OCI-LY3 (cell line): ENCODE results near the gene SUMF1.

Source experiments
- H2AFZ ChIP-seq: fragments of 200-600, 300-600 bp; shearing (Covaris generic); 2 replicates; pipeline ENCODE4 v1.6.0; 2014; ENCODE audit warnings: antibody characterized with exemption, low read depth, low read length
- H3K27ac ChIP-seq: fragments of 200-600, 300-600 bp; sonication (generic); 2 replicates; pipeline ENCODE4 v1.5.1; 2014; ENCODE audit warnings: mild to moderate bottlenecking, low read length, moderate library complexity, mixed read lengths
- H3K27me3 ChIP-seq: fragments of 200-600, 300-600 bp; sonication (generic); 2 replicates; pipeline ENCODE4 v1.6.1; 2014; ENCODE audit warnings: low read depth, low read length, mixed read lengths
- H3K36me3 ChIP-seq: fragments of 200-600, 300-600 bp; sonication (generic); replicated peaks from 2 replicates; pipeline ENCODE3; 2014; ENCODE audit warnings: low read depth, low read length, mixed read lengths
- H3K4me1 ChIP-seq: fragments of 300-600, 200-600 bp; sonication (generic); 2 replicates; pipeline ENCODE4 v1.6.1; 2014; ENCODE audit warnings: low read length, mixed read lengths
- H3K4me2 ChIP-seq: fragments of 200-600, 300-600 bp; sonication (generic); 2 replicates; pipeline ENCODE4 v1.6.1; 2014; ENCODE audit warnings: low read length, mixed read lengths
- H3K4me3 ChIP-seq: fragments of 300-600, 200-600 bp; sonication (generic); 2 replicates; pipeline ENCODE4 v1.5.1; 2014; ENCODE audit warnings: antibody characterized with exemption, mild to moderate bottlenecking, low read length, moderate library complexity
- H3K79me2 ChIP-seq: fragments of 300-600, 200-600 bp; shearing (Covaris generic); 2 replicates; pipeline ENCODE4 v1.6.1; 2014; ENCODE audit warnings: mild to moderate bottlenecking, low read length, mixed read lengths
- H3K9ac ChIP-seq: fragments of 300-600, 200-600 bp; shearing (Covaris generic); 2 replicates; pipeline ENCODE4 v1.6.0; 2014; ENCODE audit warnings: mild to moderate bottlenecking, low read length, moderate library complexity
- H3K9me3 ChIP-seq: fragments of 200-600, 300-600 bp; shearing (Covaris generic); 2 replicates; pipeline ENCODE4 v1.6.1; 2014; ENCODE audit warnings: low read length, mixed read lengths; ENCODE audit not compliant: insufficient read depth
- H4K20me1 ChIP-seq: fragments of 200-600, 300-600 bp; sonication (generic); 2 replicates; pipeline ENCODE4 v1.6.1; 2016; ENCODE audit warnings: low read length, mixed read lengths; ENCODE audit not compliant: insufficient read depth
- CTCF ChIP-seq: fragments of 200-600, 300-600 bp; sonication (generic); IDR thresholded peaks from 2 replicates; pipeline ENCODE4 v1.5.1; 2014; ENCODE audit warnings: antibody characterized with exemption, low read length, low read depth
- EZH2phosphoT487 ChIP-seq: fragments of 200-600 bp; shearing (Covaris generic); IDR thresholded peaks from 2 replicates; pipeline ENCODE4 v1.6.1; 2018; ENCODE audit warnings: antibody characterized with exemption, mixed run types, low read depth

The SUMF1 gene

GRCh38 chr3:4340411-4341335, 126.4 kb downstream of the SUMF1 start:
- H3K27ac ChIP-seq: no peak overlapping the region
- H3K9ac ChIP-seq: no peak overlapping the region
- no peaks in the 10 kb centered on the region for H3K79me2 ChIP-seq
- H2AFZ ChIP-seq: no peak overlapping the region
- TF ChIP-seq CTCF (no peak), EZH2phosphoT487 (no peak)
- H3K9me3 ChIP-seq: no peaks in the 10 kb centered on the region
- no peak overlapping the region for H3K4me3 ChIP-seq
- H3K36me3 ChIP-seq: no peaks in the 10 kb centered on the region
- H4K20me1 ChIP-seq: no peaks in the 10 kb centered on the region
- no peak overlapping the region for H3K4me2 ChIP-seq
- no peaks in the 10 kb centered on the region for H3K27me3 ChIP-seq
- H3K4me1 ChIP-seq: no peaks in the 10 kb centered on the region

- no peak overlapping the region for H3K4me3 ChIP-seq
- H3K36me3 ChIP-seq: no peaks in the 10 kb centered on the region
- no peaks in the 10 kb centered on the region for H3K4me1 ChIP-seq
- no peak overlapping the region for H3K4me2 ChIP-seq
- H3K27me3 ChIP-seq: no peaks in the 10 kb centered on the region
- H2AFZ ChIP-seq: no peak overlapping the region
- H4K20me1 ChIP-seq: no peaks in the 10 kb centered on the region
- H3K79me2 ChIP-seq: no peaks in the 10 kb centered on the region
- H3K27ac ChIP-seq: no peak overlapping the region
- no peaks in the 10 kb centered on the region for H3K9me3 ChIP-seq
- no peak overlapping the region for H3K9ac ChIP-seq
- TF ChIP-seq EZH2phosphoT487: no peak
- TF ChIP-seq CTCF: no peak
Measured at GRCh38 chr3:4340077-4340410, 127.0 kb downstream of the SUMF1 start.

DNA sequence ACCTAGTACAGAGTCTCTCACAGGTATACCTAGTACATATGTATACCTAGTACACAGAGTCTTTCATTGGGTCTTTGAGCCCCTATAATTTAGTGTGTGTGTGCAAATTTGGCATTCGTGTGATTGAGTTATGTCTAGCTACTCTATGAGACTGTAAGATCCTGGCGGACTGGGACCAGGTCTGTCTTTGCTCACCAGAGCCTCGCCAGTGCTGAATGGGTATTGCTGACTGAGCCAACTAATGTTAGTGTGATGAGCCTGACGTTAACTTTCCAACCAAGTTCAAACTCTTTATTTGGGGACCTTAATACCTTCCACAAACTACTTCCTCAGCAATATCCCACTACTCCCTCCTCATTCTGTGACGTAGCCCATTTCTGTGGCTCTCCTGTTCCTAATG, 128.3 kb downstream of the SUMF1 start:
- H3K27ac ChIP-seq: no peak overlapping the region
- H3K4me1 ChIP-seq: no peaks in the 10 kb centered on the region
- H3K4me2 ChIP-seq: no peak overlapping the region
- H3K27me3 ChIP-seq: no peaks in the 10 kb centered on the region
- no peaks in the 10 kb centered on the region for H4K20me1 ChIP-seq
- TF ChIP-seq EZH2phosphoT487: no peak
- TF ChIP-seq CTCF: no peak
- H3K9me3 ChIP-seq: no peaks in the 10 kb centered on the region
- no peaks in the 10 kb centered on the region for H3K36me3 ChIP-seq
- H3K9ac ChIP-seq: no peak overlapping the region
- no peak overlapping the region for H3K4me3 ChIP-seq
- no peaks in the 10 kb centered on the region for H3K79me2 ChIP-seq
- no peak overlapping the region for H2AFZ ChIP-seq

GRCh38 chr3:4336850-4337546, 130.1 kb downstream of the SUMF1 start:
- H3K9ac ChIP-seq: no peak overlapping the region
- H3K27ac ChIP-seq: no peak overlapping the region
- no peak overlapping the region for H3K4me2 ChIP-seq
- no peak overlapping the region for H2AFZ ChIP-seq
- H3K27me3 ChIP-seq: no peaks in the 10 kb centered on the region
- H3K79me2 ChIP-seq: no peaks in the 10 kb centered on the region
- no peaks in the 10 kb centered on the region for H3K36me3 ChIP-seq
- TF ChIP-seq EZH2phosphoT487 (no peak), CTCF (no peak)
- H3K9me3 ChIP-seq: no peaks in the 10 kb centered on the region
- no peaks in the 10 kb centered on the region for H3K4me1 ChIP-seq
- no peak overlapping the region for H3K4me3 ChIP-seq
- no peaks in the 10 kb centered on the region for H4K20me1 ChIP-seq
